GM19468 (cell line): ENCODE measurements around the gene C1QTNF8.

Experiments
- ATAC-seq: cut with Tn5 transposase; IDR thresholded peaks from one replicate; pipeline ENCODE4 v1.9.1; 2021; ENCODE audit warnings: mild to moderate bottlenecking, moderate library complexity, moderate number of reproducible peaks; ENCODE audit not compliant: unreplicated experiment; ENCODE audit errors: extremely low read depth

Gene C1QTNF8

DNA sequence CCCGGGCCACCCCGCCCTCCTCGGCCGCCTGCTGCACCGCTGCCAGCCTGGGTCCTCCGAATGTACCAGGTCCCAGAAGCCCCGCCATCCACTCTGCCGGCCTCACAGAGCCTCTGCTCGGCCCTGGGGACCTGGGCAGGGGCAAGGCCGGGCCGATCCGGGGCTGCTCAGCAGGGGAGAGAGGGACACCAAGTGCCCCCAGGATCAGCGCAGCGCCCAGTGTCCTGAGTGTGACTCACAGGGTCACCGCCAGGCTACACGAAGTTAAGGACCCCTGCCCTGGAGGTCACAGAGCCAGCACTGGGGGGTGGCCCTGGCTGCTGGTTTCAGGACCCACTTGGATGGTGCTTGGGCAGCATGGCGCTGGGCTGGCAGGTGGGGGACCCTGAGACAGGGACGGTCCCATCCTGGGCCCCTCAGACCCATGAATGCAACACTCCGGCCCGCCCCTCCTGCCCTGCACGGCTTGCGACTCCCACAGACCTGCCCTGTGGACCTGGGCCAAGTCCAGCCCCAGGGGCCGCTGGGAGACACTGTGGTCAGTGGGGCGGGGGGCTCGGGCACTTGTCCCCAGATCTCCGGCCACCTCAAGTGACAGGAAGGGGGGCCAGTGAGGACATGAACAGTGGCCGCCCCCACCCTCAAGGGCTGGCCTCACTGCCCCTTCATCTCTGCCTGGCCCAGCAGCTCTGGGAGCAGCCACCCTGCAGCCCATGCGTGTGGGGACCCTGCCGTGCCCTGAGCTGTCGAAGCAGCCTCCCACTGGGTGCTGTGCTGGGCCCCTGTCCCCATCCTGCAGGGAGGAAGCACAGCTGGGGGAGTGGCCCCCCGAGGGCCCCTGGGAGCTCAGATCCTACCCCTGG lies 46.7 kb downstream of the C1QTNF8 start:
- ATAC-seq, result no peak

DNA sequence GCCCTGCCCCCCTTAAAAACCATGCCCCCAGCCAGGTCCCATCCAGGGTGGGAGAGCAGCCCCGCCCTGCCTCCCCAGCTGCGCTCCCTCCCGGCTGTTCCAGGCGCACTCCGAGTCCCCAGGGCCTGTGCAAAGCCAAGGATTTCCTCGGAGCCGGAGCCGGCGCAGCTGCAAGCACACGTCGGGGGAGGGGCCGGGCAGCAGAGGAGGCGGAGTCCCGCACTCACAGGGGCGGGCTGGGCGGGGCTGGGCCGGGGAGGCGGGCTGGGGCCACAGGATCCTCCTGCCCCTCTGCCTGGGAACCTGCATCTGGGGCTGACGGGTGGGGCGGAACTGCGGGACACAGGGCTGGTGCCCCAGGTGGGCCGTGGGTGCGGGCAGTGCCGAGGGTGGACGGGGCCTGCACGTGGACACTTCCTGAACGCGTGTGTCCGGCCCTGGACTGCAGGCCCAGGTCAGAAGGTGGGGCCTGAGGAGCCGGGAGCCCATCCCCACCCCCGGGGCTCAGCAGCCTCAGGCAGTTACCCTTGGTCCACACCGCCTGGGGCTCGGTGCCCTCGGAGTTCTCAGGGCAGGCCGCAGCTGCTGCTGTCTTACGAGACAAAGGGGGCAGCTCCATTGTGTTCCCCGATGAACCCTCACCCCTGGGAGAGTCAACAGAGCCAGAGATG lies 47.5 kb downstream of the C1QTNF8 start:
- ATAC-seq, result no peak

DNA sequence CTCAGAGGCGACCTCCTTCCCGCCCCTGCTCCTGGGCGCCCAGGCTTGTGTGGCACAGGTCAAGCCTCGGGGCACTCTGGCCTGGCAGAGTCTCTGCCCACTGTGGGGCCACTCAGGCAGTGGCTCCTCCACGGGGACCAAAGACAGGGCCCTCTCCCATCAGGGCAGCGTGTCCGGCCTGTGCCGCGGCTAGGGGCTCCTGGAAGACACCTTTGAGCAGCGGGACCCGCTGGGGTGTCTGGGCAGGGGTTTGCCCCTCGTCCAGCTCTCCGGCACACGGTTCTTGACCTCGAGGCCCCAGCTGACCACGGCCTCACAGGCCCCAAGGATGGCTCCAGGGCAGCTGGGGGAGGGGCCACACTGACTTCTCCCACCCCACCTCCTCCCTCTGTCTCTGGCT lies 48.2 kb downstream of the C1QTNF8 start:
- ATAC-seq, result no peak

DNA sequence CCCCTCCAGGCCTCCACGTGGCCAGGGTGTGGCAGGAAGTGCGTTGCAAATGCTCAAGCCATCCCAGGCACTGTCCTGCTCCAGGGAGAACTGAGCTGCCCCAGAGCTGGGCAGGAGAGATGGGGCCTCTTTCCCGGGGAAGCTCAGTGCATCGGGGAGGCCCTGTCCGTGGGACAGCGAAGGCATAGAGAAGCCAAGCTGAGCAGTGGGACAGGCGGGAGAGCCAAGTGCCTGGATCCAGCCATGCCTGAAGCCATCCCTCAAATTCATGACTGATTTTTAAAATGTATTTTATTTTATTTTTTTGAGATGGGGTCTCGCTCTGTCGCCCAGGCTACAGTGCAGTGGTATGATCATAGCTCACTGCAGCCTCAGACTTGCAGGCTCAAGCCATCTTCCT lies 48.9 kb downstream of the C1QTNF8 start:
- ATAC-seq, result no peak

DNA sequence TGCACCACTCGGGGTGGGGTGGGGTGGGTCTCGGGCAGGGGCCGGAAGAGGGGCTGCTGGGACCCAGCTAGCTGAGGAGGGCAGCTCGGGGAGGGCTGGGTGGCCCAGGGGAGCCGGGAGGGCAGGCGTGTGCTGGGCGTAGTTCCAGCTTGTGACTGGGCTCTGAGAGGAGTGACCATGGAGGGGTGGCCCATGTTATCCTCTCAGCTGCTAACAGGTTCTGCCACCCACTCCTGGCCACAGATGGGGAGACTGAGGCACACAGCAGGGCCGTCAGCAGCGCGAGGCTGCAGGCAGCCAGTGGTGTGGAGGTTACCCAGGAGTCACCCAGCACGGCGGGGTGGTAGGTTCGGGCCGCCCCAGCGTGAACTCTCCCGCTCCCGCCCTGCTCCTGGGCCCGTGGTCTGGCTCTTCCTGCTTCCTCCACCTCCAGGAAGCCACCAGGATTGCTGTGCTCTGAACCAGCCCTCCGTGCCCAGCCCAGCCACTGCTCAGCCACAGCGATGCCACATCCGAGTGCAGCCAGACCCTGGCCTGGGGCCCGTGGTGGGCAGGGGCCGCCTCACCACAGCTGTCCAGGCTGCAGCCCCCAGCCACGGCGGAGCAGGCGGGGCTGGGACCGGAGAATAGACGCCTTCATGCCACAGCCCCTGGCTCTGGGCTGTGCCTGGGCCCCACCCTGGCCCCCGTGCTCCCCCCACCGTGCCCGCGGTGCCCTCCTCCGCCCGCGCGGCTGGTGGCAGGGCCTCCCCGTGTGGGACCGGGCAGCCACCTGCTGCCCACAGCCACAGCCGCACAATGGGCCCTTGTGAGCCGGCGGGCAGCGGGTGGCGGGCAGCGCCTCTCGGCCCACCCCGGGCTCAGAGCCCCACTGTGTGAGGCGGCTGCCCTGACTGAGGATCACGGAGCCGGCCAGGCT lies 49.8 kb downstream of the C1QTNF8 start:
- no peak for ATAC-seq

DNA sequence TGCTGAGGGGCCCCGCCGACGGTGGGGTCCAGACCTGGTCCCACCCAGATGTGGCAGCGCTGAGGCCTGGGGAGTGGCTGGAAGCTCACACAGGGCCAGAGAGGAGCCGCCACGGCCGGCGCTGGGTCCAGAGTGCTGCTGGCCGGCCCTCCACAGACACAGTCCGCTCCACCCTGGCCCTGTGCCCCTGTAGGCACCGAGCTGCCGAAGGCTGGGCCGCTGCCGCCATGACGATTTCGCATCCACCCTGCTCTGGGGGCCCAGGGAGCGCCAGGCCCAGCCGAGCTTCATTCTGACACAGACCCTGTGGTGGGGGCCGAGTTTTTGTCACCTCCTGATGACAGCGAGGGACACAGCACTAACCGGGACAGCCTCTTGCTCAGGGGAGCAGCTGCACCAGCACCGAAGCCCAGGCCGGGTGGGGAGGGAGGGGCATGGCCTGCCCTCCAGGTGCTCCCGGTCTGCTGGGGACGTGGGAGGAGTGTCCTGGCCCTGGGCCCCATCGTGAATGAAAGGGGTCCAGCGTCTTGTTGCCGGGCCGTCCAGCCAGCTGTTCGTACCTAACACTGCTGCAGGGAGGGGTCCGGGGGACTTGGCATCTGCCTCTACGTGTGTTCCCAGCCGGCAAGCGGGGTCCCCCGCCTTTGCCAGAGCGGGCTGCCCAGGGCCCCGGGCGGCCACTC lies 50.6 kb downstream of the C1QTNF8 start:
- no peak for ATAC-seq

DNA sequence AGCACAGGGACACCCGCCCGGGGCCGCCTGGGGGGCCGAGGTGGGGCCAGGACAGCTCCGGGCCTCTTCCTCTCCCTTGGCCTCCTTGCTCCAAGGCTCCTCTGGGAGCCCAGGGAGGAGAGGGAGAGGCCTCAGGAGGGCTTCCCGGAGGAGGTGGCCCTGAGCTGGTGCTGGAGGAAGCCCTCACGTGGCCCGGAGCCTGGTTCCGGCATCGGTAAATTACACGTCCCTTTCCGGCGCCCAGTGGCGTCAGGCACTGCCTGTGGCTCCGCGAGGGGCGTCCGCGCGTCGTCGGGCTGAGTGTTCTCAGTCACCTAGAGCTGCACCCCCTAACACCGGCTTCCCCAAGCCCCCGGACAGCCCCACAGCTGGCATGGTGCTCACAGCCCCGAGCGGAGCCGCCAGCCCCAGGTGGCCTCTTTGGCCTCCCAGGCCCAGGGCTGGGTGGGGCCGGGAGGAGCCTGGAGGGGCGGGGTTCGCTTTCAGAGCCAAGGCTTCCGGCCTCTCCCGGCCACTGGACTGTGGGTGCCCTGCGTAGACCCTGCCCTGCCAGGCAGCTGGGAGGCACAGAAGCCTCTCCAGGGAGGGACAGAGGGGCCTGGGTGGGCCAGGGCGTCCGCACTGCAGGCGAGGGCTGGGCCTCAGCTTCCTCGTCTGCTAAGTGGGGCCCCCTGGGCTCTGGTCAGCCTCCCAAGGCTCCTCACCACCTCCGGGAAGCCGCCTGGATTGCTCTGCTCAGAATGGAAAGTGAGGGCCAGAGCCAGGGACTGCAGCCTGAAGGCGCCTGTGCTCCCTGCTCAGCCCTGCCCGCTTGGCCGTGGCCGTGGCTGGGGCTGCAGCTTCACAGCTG lies 51.4 kb downstream of the C1QTNF8 start:
- no peak for ATAC-seq

DNA sequence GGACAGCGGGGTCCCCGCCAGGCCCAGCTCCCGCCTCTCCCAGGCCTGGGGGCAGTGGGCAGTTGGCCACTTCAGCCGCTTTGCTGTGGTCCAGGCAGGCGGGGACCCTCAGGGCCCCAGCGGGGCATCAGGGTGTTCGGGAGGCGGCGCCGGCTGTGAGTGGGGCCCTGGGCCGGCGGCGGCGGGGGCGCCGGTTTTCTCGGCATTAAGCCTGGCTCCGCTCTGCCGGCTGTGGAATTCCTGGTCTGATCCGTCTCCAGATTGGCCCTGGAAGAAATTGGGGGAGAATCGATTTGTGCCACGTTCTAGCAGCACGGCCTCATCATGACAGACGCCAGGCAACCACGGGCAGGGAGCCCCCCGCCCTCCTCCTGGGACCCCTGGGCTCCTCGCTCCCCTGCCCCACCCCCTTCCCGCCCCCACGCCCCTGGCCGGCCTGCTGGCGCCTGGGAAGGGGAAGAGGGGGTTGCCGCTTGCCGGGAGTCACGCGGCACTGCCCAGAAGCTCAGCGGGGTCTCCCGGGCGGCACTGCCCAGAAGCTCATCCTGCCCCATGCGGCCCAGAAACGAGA lies 52.1 kb downstream of the C1QTNF8 start:
- no peak for ATAC-seq

DNA sequence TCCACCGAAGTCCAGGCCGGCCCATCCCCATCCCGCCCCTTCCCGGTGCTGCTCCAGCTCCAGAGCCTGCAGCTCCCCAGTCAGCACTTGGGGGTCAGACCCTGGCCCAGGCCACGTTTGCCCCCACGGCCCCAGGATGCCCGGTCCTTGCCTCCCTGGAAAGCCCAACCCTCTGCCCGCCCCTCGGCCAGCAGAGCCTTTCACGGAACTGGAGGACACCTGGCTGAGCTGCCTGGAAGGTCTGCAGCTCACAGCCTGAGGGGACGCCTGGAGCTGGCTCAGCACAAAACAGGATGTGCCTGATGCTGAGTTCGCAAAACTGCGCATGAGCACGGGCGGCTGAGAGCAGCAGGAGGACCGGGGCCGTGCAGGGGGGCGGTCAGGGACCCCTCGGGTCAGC lies 53.2 kb downstream of the C1QTNF8 start:
- ATAC-seq, result no peak

DNA sequence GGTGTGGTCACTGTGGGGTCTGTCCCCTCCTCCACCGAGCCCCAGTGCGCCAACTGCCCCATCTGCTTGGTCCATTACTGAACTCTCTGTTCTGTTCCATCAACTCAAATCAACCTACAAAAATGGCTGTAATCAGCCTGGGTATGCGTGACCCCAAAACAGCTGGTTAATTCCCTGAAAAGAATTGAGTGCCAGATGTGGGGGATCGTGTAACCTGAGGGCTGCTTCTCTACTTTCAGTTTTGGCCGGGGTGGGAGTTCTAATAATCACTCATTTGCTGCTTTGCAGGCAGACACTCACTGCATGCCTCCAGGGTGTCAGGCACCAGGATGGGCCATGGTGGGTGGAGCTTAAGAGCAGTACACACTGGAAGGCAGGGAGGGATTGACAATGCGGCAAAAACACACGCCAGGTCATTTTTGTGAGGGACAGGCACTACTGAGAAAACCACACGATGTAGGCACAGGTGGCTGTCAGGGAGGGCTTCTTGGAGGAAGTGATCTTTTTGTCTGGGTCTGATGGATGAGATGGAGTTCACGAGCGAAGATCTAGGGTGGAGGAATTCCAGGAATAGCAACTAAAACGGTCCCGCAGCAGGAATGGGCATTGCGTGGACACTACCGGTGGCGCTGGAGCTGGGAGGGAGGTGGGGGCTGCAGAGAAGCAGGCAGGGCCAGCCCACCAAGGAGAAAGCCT lies 53.8 kb downstream of the C1QTNF8 start:
- ATAC-seq, result no peak

DNA sequence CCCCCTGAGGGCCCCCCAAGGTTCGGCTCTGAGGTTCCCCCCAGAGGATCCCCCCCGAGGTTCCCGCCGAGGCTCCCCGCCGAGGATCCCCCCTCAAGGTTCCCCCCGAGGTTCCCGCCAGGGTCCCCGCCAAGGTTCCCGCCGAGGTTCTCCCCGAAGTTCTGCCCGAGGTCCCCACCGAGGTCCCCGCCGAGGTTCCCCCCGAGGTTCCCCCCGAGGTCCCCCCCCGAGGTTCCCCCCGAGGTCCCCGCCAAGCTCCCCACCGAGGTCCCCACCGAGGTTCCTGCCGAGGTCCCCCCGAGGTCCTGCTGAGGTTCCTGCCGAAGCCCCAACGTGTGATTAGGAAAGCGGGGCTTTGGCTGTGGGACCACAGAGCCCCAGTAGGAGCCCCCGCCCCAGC lies 55.7 kb downstream of the C1QTNF8 start:
- ATAC-seq, result no peak

DNA sequence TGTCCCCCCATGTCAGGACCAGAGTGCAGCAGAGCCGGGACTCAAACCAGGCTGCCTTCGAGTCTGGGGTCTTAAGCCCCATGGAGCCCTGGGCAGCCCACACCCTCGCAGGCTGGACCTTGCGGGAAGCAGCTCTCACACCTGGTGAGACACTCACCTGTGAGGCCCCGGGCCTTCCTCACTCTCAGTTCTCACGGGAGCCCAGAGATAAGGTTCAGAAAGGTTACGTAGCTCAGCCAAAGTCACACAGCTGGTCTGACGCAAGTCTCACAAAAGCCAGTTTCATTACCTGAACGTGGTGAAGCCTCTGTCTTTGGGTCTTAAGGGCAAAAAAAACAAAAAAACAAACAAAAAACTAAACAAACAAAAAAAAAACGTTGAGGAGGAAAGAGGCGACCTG lies 56.3 kb downstream of the C1QTNF8 start:
- no peak for ATAC-seq

DNA sequence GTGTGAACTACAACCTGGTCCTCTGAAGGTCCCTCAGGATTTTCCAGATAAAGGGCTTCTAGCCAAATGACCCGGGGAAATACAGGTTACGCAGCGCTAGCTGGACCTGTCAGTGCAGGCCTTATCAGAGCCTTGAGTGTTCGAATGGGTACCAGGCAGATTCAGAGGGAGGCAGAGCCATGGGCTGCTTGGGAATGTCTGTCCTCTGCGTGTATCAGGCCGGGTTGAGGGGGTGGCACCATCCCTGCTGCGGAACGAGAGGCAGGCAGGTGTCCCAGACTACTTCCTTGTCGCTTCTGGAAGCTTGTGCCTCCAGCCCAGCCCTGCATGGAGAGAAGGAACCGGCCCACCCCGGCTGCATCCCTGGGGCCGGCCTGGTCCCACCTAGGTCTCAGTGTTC lies 57.1 kb downstream of the C1QTNF8 start:
- ATAC-seq, result no peak
